Esophagus squamous epithelium (tissue), 5 donors: ENCODE data around the gene MYO18A. TPM values are rescaled to one million over a fixed set of nuclear protein-coding genes. Genes with fewer than 3 reads are reported as not detected.

Experiments used
- DNase-seq: peaks from one replicate; lab custom pipeline; 2025; lab: John Stamatoyannopoulos, UW
- H3K27ac ChIP-seq, 4 donors: fragments of 200-600 bp; sonication (generic); one replicate each; pipeline ENCODE4 v1.5.1; 2016 to 2019; ENCODE audit warnings: mild to moderate bottlenecking in 1 of 4
- H3K27me3 ChIP-seq, 4 donors: fragments of 200-600 bp; sonication (generic); 1 replicate in 3 of 4; 2 replicates in 1 of 4; pipeline versions ENCODE4 v1.5.1 to v1.6.0; 2017 to 2021; ENCODE audit warnings: antibody characterized with exemption in 1 of 4
- H3K36me3 ChIP-seq, 3 donors: fragments of 200-600 bp; sonication (generic); one replicate each; pipeline ENCODE4 v1.5.1; 2016 to 2019
- H3K4me1 ChIP-seq, 3 donors: fragments of 200-600 bp; sonication (generic); one replicate each; pipeline ENCODE4 v1.5.1; 2017 to 2019
- H3K4me3 ChIP-seq, 4 donors: fragments of 200-600 bp; sonication (generic); 1 replicate in 3 of 4; 2 replicates in 1 of 4; pipeline ENCODE4 v1.5.1; 2016 to 2019; ENCODE audit warnings: mild to moderate bottlenecking in 2 of 4, moderate library complexity in 1 of 4
- H3K9me3 ChIP-seq, 3 donors: fragments of 200-600 bp; sonication (generic); one replicate each; pipeline ENCODE4 v1.5.1; 2016 to 2019
- POLR2A ChIP-seq, 4 donors: fragments of 450-650 bp; IDR thresholded peaks; one replicate each; pipeline ENCODE4 v1.6.1; 2017; ENCODE audit warnings: antibody characterized with exemption in 4 of 4, mild to moderate bottlenecking in 4 of 4, moderate library complexity in 3 of 4
- WGBS, 2 donors: methylation state at CpG; one replicate each; pipeline ENCODE4 v1.1.5; 2018; 5-methylcytosine and 5-hydroxymethylcytosine counted together
- intact Hi-C: fragments of 100-400 bp; cut with DNase I; formaldehyde crosslinking; loops from one replicate; pipeline ENCODE4 v1.15.0; 2022
- total RNA-seq, 4 donors: library from RNA; depleted of rRNA; stranded (reverse); fragments of >200 nt; gene quantifications; one replicate each; pipeline ENCODE4 v1.1.0, GENCODE V29; 2016
- TF ChIP-seq, protein P1 (sequence below), 6 experiments: fragments of 450-650 bp in 4 of 6; fragments of 200-600 bp in 2 of 6; sonication (generic) in 2 of 6; IDR thresholded peaks; one replicate each; pipeline ENCODE4 v1.5.1; 2016 to 2019; ENCODE audit warnings: antibody characterized with exemption in 6 of 6, mild to moderate bottlenecking in 4 of 6, moderate library complexity in 4 of 6
- donor health status: DM: yes; HTN: yes; CAD: no.

MYO18A gene
- total RNA-seq, 4 donors from 2014 or later: 44.0 to 74.9 (median 68.5) TPM

GRCh38 chr17:29216856-29217255 is 36.7 kb upstream of the MYO18A start:
- H3K4me3 ChIP-seq: no peak overlapping the region
- H3K27ac ChIP-seq: no peak overlapping the region
- no peaks in the 10 kb centered on the region for H3K27me3 ChIP-seq
- H3K36me3 ChIP-seq: no peaks in the 10 kb centered on the region
- peaks cover 0 to 20% (median 5%) of the 10 kb centered on the region in 3 donors for H3K4me1 ChIP-seq
- TF ChIP-seq, protein P1, sequence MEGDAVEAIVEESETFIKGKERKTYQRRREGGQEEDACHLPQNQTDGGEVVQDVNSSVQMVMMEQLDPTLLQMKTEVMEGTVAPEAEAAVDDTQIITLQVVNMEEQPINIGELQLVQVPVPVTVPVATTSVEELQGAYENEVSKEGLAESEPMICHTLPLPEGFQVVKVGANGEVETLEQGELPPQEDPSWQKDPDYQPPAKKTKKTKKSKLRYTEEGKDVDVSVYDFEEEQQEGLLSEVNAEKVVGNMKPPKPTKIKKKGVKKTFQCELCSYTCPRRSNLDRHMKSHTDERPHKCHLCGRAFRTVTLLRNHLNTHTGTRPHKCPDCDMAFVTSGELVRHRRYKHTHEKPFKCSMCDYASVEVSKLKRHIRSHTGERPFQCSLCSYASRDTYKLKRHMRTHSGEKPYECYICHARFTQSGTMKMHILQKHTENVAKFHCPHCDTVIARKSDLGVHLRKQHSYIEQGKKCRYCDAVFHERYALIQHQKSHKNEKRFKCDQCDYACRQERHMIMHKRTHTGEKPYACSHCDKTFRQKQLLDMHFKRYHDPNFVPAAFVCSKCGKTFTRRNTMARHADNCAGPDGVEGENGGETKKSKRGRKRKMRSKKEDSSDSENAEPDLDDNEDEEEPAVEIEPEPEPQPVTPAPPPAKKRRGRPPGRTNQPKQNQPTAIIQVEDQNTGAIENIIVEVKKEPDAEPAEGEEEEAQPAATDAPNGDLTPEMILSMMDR (IDR thresholded peaks at IDR 0.05): no peak
- no peak for TF ChIP-seq POLR2A (IDR thresholded peaks at IDR 0.05)
- no peaks in the 10 kb centered on the region for H3K9me3 ChIP-seq
- WGBS, 2 donors: 49 to 56% methylated on average over 5 of the region's 5 CpGs
- no peak for DNase-seq
- intact Hi-C loops: loop anchor here (5.0 kb wide), 1 partner anchor 70 kb away; no protein-coding TSS in a partner anchor

DNA sequence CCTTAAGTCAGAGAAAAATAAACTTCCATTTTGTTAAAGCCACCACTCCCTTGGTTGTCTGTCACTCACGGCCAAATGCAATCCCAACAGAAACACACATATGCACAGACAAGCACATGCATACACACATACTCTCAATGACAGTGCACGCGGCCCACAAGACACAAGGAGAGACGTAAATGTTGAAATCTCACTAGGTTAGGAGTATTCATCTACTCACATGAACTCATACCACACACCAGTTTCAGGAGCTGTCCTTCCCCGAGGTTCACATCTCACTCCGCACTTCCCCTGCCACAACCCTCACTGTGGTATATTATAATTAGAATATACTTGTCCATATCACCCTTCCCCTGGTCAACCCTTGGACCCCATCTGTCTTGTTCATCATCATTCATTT is 36.0 kb upstream of the MYO18A start:
- intact Hi-C loops: loop anchor here (5.0 kb wide), 1 partner anchor 69 kb away; no protein-coding TSS in a partner anchor

DNA sequence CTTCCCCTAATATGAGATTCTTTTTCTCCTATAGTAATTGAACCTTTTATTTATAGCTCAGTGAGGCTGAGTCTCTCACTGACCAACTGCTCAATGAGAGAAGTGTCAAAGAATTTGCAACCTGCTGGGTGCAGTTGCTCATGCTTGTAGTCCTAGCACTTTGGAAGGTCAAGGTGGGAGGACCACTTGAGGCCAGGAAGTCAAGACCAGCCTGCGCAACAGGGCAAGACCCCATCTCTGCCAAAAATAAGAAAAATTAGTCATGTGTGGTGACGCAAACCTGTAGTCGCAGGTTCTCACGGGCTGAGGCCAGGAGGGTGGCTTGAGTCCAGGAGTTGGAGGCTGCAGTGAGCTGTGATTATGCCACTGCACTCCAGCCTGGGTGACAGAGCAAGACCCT is 35.5 kb upstream of the MYO18A start:
- peaks cover 0 to 20% (median 5%) of the 10 kb centered on the region in 3 donors for H3K4me1 ChIP-seq
- no peaks in the 10 kb centered on the region for H3K36me3 ChIP-seq
- H3K27me3 ChIP-seq: no peaks in the 10 kb centered on the region
- WGBS, 2 donors: 48 to 53% methylated on average over 4 of the region's 4 CpGs
- no peaks in the 10 kb centered on the region for H3K9me3 ChIP-seq
- DNase-seq: no peak
- no peak overlapping the region for H3K27ac ChIP-seq
- TF ChIP-seq POLR2A (IDR thresholded peaks at IDR 0.05): no peak
- TF ChIP-seq, protein P1 (IDR thresholded peaks at IDR 0.05): no peak
- intact Hi-C loops: loop anchor here (5.0 kb wide), 1 partner anchor 68 kb away; no protein-coding TSS in a partner anchor
- H3K4me3 ChIP-seq: no peak overlapping the region

More for the DNA sequence above, 36.0 kb upstream of the MYO18A start:
- peaks cover 0 to 20% (median 5%) of the 10 kb centered on the region in 3 donors for H3K4me1 ChIP-seq
- H3K4me3 ChIP-seq: no peak overlapping the region
- no peak for DNase-seq
- 60 to 62% methylated on average over 6 of the region's 6 CpGs for WGBS, 2 donors
- no peaks in the 10 kb centered on the region for H3K9me3 ChIP-seq
- TF ChIP-seq POLR2A (IDR thresholded peaks at IDR 0.05): no peak
- TF ChIP-seq, protein P1 (IDR thresholded peaks at IDR 0.05): no peak
- no peaks in the 10 kb centered on the region for H3K27me3 ChIP-seq
- H3K36me3 ChIP-seq: no peaks in the 10 kb centered on the region
- H3K27ac ChIP-seq: no peak overlapping the region

DNA sequence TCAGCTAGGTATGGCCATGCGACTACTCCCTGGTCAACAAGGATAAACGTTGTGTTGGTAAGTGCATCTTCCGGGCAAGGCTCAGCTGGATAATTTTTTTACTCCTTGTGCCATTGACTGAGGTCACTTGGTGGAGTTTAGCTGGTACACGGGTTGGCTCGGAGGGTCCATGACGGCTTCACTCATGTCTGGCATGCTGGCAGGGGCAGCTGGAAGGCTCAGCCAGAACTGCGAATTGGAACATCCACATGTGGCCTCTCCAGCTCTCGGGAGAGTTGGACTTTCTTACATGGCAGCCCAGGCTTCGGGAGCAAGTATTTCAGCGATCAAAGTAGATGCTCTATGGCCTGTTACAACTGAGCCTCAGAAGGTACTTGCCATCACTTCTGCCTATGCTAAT is 35.0 kb upstream of the MYO18A start:
- TF ChIP-seq POLR2A (IDR thresholded peaks at IDR 0.05): no peak
- TF ChIP-seq, protein P1 (IDR thresholded peaks at IDR 0.05): no peak
- Histone ChIP-seq H3K36me3 (no peaks in the 10 kb centered on the region), H3K4me1 (peaks cover 0 to 20% (median 5%) of the 10 kb centered on the region in 3 donors), H3K27ac (no peak overlapping the region), H3K4me3 (no peak overlapping the region), H3K27me3 (no peaks in the 10 kb centered on the region), H3K9me3 (no peaks in the 10 kb centered on the region)
- 83 to 87% methylated on average over 6 to 10 of the region's 10 CpGs for WGBS, 2 donors
- DNase-seq: no peak
- intact Hi-C loops: loop anchor here (5.0 kb wide), 1 partner anchor 68 kb away; no protein-coding TSS in a partner anchor

DNA sequence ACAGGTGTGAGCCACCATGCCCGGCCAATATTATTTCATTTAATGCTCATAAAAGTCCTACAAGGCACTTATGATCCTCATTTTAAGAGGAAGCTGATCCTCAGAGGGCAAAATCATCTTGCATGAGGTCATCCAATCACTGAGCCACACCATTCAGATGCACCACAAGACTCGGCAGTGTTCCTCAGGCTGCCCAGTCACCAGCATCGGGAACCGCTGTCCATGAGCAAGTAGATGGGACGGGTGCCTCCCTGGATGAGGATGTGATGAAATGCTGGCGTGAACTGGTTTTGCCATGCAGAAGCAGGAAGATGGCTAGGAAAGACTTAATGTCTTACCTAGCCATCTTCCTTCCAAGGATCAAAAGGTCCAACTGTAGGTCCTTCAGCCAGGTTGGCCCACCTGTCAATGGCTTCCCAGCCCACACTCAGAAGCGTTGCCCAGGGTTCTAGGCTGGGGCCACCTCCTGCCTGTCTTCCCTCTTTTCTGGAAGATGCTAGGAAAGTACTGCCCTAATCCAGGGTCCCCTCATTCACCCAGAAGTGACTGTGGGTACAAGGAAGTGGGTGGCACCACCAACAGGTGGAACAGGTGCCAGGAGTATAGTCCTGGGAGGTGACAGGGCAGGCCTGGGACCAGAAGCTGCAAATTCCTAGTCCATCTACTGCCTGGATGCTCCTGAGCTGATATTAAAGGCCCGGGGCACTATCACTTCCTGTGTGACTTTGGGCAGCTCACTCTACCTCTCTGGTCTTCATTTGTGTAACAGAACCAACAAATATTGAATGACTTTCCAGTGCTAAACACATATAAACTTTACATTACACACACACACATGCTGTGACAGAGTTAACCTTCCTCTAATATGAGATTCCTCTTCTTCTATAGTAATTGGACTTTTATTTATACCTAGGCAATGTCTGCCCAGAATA is 34.3 kb upstream of the MYO18A start:
- no peak for DNase-seq
- H3K9me3 ChIP-seq: no peaks in the 10 kb centered on the region
- no peak overlapping the region for H3K4me3 ChIP-seq
- 79 to 94% methylated on average over 7 to 8 of the region's 8 CpGs for WGBS, 2 donors
- intact Hi-C loops: loop anchor here (5.0 kb wide), 1 partner anchor 67 kb away; no protein-coding TSS in a partner anchor
- H3K4me1 ChIP-seq: peaks cover 0 to 16% (median 3%) of the 10 kb centered on the region in 3 donors
- TF ChIP-seq, protein P1 (IDR thresholded peaks at IDR 0.05): no peak
- no peak for TF ChIP-seq POLR2A (IDR thresholded peaks at IDR 0.05)
- H3K36me3 ChIP-seq: no peaks in the 10 kb centered on the region
- no peak overlapping the region for H3K27ac ChIP-seq
- no peaks in the 10 kb centered on the region for H3K27me3 ChIP-seq
